Sigmoid colon (tissue), 7 donors: ENCODE data around the gene TUBB4A. TPM values are rescaled to one million over a fixed set of nuclear protein-coding genes. Genes with fewer than 3 reads are reported as not detected.

Experiments used
- DNase-seq: peaks from one replicate; pipeline ENCODE4 v3.0.0-alpha.2; 2019
- H3K27ac ChIP-seq, 4 donors: fragments of 200-600 bp; sonication (generic); one replicate each; pipeline ENCODE4 v1.5.1; 2016 to 2019; ENCODE audit warnings: mild to moderate bottlenecking in 1 of 4
- H3K27me3 ChIP-seq, 3 donors: fragments of 200-600 bp; sonication (generic); one replicate each; pipeline ENCODE4 v1.5.1; 2019; ENCODE audit warnings: mild to moderate bottlenecking in 1 of 3
- H3K36me3 ChIP-seq, 4 donors: fragments of 200-600 bp; sonication (generic); one replicate each; pipeline ENCODE4 v1.5.1; 2016 to 2019
- H3K4me1 ChIP-seq, 4 donors: fragments of 200-600 bp; sonication (generic); one replicate each; pipeline ENCODE4 v1.5.1; 2017 to 2019
- H3K4me3 ChIP-seq, 4 donors: fragments of 200-600 bp; sonication (generic); one replicate each; pipeline ENCODE4 v1.5.1; 2017 to 2019; ENCODE audit warnings: mild to moderate bottlenecking in 2 of 4, moderate library complexity in 1 of 4
- H3K9me3 ChIP-seq, 4 donors: fragments of 200-600 bp in 3 of 4; sonication (generic) in 3 of 4; one replicate each; pipeline versions ENCODE4 v1.5.1 to v1.6.1; 2013 to 2019
- CTCF ChIP-seq, 4 experiments: fragments of 450-650 bp in 3 of 4; fragments of 200-600 bp in 1 of 4; IDR thresholded peaks; one replicate each; pipeline ENCODE4 v1.5.1; 2016 to 2019; ENCODE audit warnings: antibody characterized with exemption in 4 of 4, mild to moderate bottlenecking in 3 of 4, moderate library complexity in 2 of 4
- EP300 ChIP-seq, 4 donors: sonication (generic); formaldehyde crosslinking; IDR thresholded peaks; one replicate each; pipeline ENCODE4 v1.6.1; 2017; ENCODE audit warnings: antibody characterized with exemption in 4 of 4
- POLR2A ChIP-seq, 2 donors: fragments of 450-650 bp; IDR thresholded peaks; one replicate each; pipeline ENCODE4 v1.6.1; 2016; ENCODE audit warnings: antibody characterized with exemption in 2 of 2, mild to moderate bottlenecking in 2 of 2, moderate library complexity in 2 of 2
- POLR2AphosphoS5 ChIP-seq, 4 donors: sonication (generic); formaldehyde crosslinking; IDR thresholded peaks; one replicate each; pipeline ENCODE4 v1.6.1; 2017; ENCODE audit warnings: antibody characterized with exemption in 4 of 4
- WGBS, 2 donors: extraction: QIAGEN DNeasy Blood & Tissue Kit; methylation state at CpG; one replicate each; pipeline ENCODE4 v1.1.7; 2013; 5-methylcytosine and 5-hydroxymethylcytosine counted together
- intact Hi-C: fragments of 100-400 bp; cut with DNase I; formaldehyde crosslinking; loops from one replicate; pipeline ENCODE4 v1.15.1; 2023
- polyA plus RNA-seq, 3 donors: library from polyadenylated mRNA; stranded (reverse); fragments of 200-250 nt; gene quantifications; one replicate each; pipeline ENCODE4 v1.2.3, GENCODE V29; 2013
- total RNA-seq, 4 donors: library from RNA; depleted of rRNA; stranded (reverse); fragments of >200 nt; gene quantifications; one replicate each; pipeline ENCODE4 v1.1.0, GENCODE V29; 2016
- donor health status: healthy with polysubstance abuse.
- donor health status: Bipolar disorder and iron deficiency.
- donor health status: healthy.

Gene TUBB4A
- total and polyA plus RNA-seq, 7 donors = under 0.01 to 6.1 (median 2.4) TPM; not detected in 1

GRCh38 chr19:6481541-6482342 is 20.4 kb downstream of the TUBB4A start, which contains the start of gene DENND1C:
Gene DENND1C (minus strand): TSS chr19:6481787. CDS start chr19:6481695, 92 bp downstream.
- Histone ChIP-seq H3K9me3 (no peaks in the 10 kb centered on the region), H3K27ac (no peak within 1 kb of the TSS), H3K4me1 (peaks cover 0 to 5% (median 4%) of the 10 kb centered on the region in 4 donors), H3K27me3 (peaks cover 5 to 34% (median 22%) of the 10 kb centered on the region in 3 donors), H3K36me3 (no peaks in the 10 kb centered on the region), H3K4me3 (peak within 1 kb of the TSS in 1 of 4 donors; percentile 29)
- TF ChIP-seq CTCF (IDR thresholded peaks at IDR 0.05) (peak in 2 of 4 experiments; percentile 10 to 28), EP300 (IDR thresholded peaks at IDR 0.05) (no peak)
- intact Hi-C loops = no loop called here
- DNase-seq = no peak
- WGBS, 2 donors = 29 to 47% methylated on average over 24 of the region's 24 CpGs

GRCh38 chr19:6480848-6481415 is 21.2 kb downstream of the TUBB4A start:
- peaks cover 13 to 42% (median 30%) of the 10 kb centered on the region in 3 donors for H3K27me3 ChIP-seq
- H3K4me1 ChIP-seq = peaks cover 0 to 13% (median 9%) of the 10 kb centered on the region in 4 donors
- H3K36me3 ChIP-seq = no peaks in the 10 kb centered on the region
- no peak overlapping the region for H3K27ac ChIP-seq
- TF ChIP-seq POLR2AphosphoS5 (IDR thresholded peaks at IDR 0.05) (no peak), EP300 (IDR thresholded peaks at IDR 0.05) (no peak), CTCF (IDR thresholded peaks at IDR 0.05) (no peak), POLR2A (IDR thresholded peaks at IDR 0.05) (no peak)
- H3K9me3 ChIP-seq = no peaks in the 10 kb centered on the region
- no peak for DNase-seq
- peak overlapping the region in 1 of 4 donors; percentile 29 for H3K4me3 ChIP-seq
- intact Hi-C loops = no loop called here
- WGBS, 2 donors = 50 to 69% methylated on average over 10 of the region's 10 CpGs

GRCh38 chr19:6479836-6480398 is 22.2 kb downstream of the TUBB4A start:
- 80 to 82% methylated on average over 7 of the region's 7 CpGs for WGBS, 2 donors
- intact Hi-C loops = no loop called here
- Histone ChIP-seq H3K9me3 (no peaks in the 10 kb centered on the region), H3K27ac (no peak overlapping the region), H3K27me3 (peaks cover 21 to 52% (median 40%) of the 10 kb centered on the region in 3 donors), H3K36me3 (no peaks in the 10 kb centered on the region), H3K4me3 (no peak overlapping the region), H3K4me1 (peaks cover 0 to 20% (median 12%) of the 10 kb centered on the region in 4 donors)
- DNase-seq = no peak
- TF ChIP-seq EP300 (IDR thresholded peaks at IDR 0.05) (no peak), POLR2AphosphoS5 (IDR thresholded peaks at IDR 0.05) (no peak), POLR2A (IDR thresholded peaks at IDR 0.05) (no peak), CTCF (IDR thresholded peaks at IDR 0.05) (no peak)

- WGBS, 2 donors = 81 to 91% methylated on average over 13 of the region's 13 CpGs
- Histone ChIP-seq H3K36me3 (no peaks in the 10 kb centered on the region), H3K27ac (no peak overlapping the region), H3K9me3 (no peaks in the 10 kb centered on the region), H3K4me3 (no peak overlapping the region), H3K27me3 (peaks cover 21 to 62% (median 44%) of the 10 kb centered on the region in 3 donors), H3K4me1 (peaks cover 0 to 20% (median 12%) of the 10 kb centered on the region in 4 donors)
- no peak for DNase-seq
- TF ChIP-seq EP300 (IDR thresholded peaks at IDR 0.05) (no peak), POLR2A (IDR thresholded peaks at IDR 0.05) (no peak)
- intact Hi-C loops = no loop called here
Measured at GRCh38 chr19:6478815-6479214, 23.3 kb downstream of the TUBB4A start.

- Histone ChIP-seq H3K27me3 (peaks cover 21 to 61% (median 44%) of the 10 kb centered on the region in 3 donors), H3K36me3 (no peaks in the 10 kb centered on the region), H3K4me3 (peak overlapping the region in 2 of 4 donors; percentile 25 to 26), H3K9me3 (no peaks in the 10 kb centered on the region), H3K4me1 (peaks cover 0 to 20% (median 12%) of the 10 kb centered on the region in 4 donors), H3K27ac (no peak overlapping the region)
- no peak for TF ChIP-seq EP300 (IDR thresholded peaks at IDR 0.05)
- no peak for TF ChIP-seq POLR2AphosphoS5 (IDR thresholded peaks at IDR 0.05)
- no peak for TF ChIP-seq POLR2A (IDR thresholded peaks at IDR 0.05)
- no peak for TF ChIP-seq CTCF (IDR thresholded peaks at IDR 0.05)
- no peak for DNase-seq
- intact Hi-C loops = no loop called here
- WGBS, 2 donors = 33 to 62% methylated on average over 29 of the region's 29 CpGs
Measured at GRCh38 chr19:6476896-6477431, 25.1 kb downstream of the TUBB4A start.
